HG02571 (cell line): ENCODE results near the gene GRB10.
"Not testable (repeated sequence)": the region's sequence is repeated elsewhere in the genome, so short reads cannot be mapped to it uniquely, and the experiment has no call there.

Experiments
- ATAC-seq: cut with Tn5 transposase; IDR thresholded peaks from one replicate; pipeline ENCODE4 v1.9.1; 2021; ENCODE audit warnings: mild to moderate bottlenecking, moderate library complexity; ENCODE audit not compliant: unreplicated experiment

Gene GRB10

GRCh38 chr7:50745336-50745735 lies 37.4 kb downstream of the GRB10 start:
- ATAC-seq, result no peak

- ATAC-seq, result no peak
Observed at GRCh38 chr7:50743893-50744292, 38.8 kb downstream of the GRB10 start.

GRCh38 chr7:50743016-50743415 lies 39.7 kb downstream of the GRB10 start:
- ATAC-seq, result no peak

GRCh38 chr7:50742401-50742800 lies 40.3 kb downstream of the GRB10 start:
- ATAC-seq, result no peak

- no peak for ATAC-seq
Observed at GRCh38 chr7:50739744-50740435, 42.8 kb downstream of the GRB10 start.

- ATAC-seq, result no peak
Observed at GRCh38 chr7:50738932-50739331, 43.8 kb downstream of the GRB10 start.

GRCh38 chr7:50735836-50736235 lies 46.9 kb downstream of the GRB10 start:
- ATAC-seq, result not testable (repeated sequence)

- ATAC-seq, result no peak
Observed at GRCh38 chr7:50735333-50735732, 47.4 kb downstream of the GRB10 start.

- no peak for ATAC-seq
Observed at GRCh38 chr7:50734246-50734645, 48.5 kb downstream of the GRB10 start.

- no peak for ATAC-seq
Observed at GRCh38 chr7:50733552-50733951, 49.1 kb downstream of the GRB10 start.

GRCh38 chr7:50731703-50732582 lies 50.8 kb downstream of the GRB10 start:
- ATAC-seq, result no peak

- no peak for ATAC-seq
Observed at GRCh38 chr7:50730446-50731400, 52.0 kb downstream of the GRB10 start.

- no peak for ATAC-seq
Observed at GRCh38 chr7:50729962-50730361, 52.7 kb downstream of the GRB10 start.

- ATAC-seq, result no peak
Observed at GRCh38 chr7:50728184-50728583, 54.5 kb downstream of the GRB10 start.

- no peak for ATAC-seq
Observed at GRCh38 chr7:50727711-50728110, 55.0 kb downstream of the GRB10 start.

GRCh38 chr7:50727072-50727471 lies 55.6 kb downstream of the GRB10 start:
- no peak for ATAC-seq

GRCh38 chr7:50725774-50726173 lies 56.9 kb downstream of the GRB10 start:
- ATAC-seq, result no peak

- ATAC-seq, result no peak
Observed at GRCh38 chr7:50724526-50725520, 57.9 kb downstream of the GRB10 start.

- ATAC-seq, result no peak
Observed at GRCh38 chr7:50723888-50724287, 58.8 kb downstream of the GRB10 start.

GRCh38 chr7:50723173-50723572 lies 59.5 kb downstream of the GRB10 start:
- no peak for ATAC-seq
